ENCODE measurements around the gene DDX60. TPM values are rescaled to one million over a fixed set of nuclear protein-coding genes. Genes with fewer than 3 reads are reported as not detected.

The DDX60 gene
- polyA plus RNA-seq, 3 donors: 9.4 to 13.4 (median 12.9) TPM

Other genes starting within 250 kb of the DDX60 start
- under 1 TPM; 0.14 to 0.34 (median 0.14) TPM for gene ANXA10, start 226.2 kb downstream of the DDX60 start, polyA plus RNA-seq (ENCODE audit: insufficient read length in 3 of 3)
- gene DDX60L, start 161.7 kb upstream of the DDX60 start, polyA plus RNA-seq (ENCODE audit: insufficient read length in 3 of 3): 10 to 100 TPM in 1 of 3 donors, 1 to 10 TPM in 2; 6.8 to 10.4 (median 7.0) TPM
- 100 to 1,000 TPM; 182 to 194 (median 191) TPM for gene PALLD, start 178.3 kb upstream of the DDX60 start, polyA plus RNA-seq (ENCODE audit: insufficient read length in 3 of 3)